ENCODE results near the gene KLHL41.
"Not testable (repeated sequence)": the region's sequence is repeated elsewhere in the genome, so short reads cannot be mapped to it uniquely, and the experiment has no call there.

KLHL41 gene

DNA sequence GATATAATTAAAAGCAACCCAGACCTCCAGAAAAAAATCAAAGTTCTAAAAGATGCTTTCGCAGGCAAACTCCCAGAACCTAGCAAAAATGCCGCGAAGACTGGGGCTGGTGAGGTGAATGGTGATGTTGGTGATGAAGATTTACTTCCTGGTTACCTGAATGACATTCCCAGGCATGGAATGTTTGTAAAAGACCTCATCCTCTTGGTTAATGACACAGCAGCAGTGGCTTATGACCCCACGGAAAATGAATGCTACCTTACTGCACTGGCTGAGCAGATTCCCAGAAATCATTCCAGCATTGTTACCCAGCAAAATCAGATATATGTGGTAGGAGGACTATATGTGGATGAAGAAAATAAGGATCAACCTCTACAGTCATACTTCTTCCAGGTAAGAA is 994 bp downstream of the KLHL41 start:
- no peak for DNase-seq

DNA sequence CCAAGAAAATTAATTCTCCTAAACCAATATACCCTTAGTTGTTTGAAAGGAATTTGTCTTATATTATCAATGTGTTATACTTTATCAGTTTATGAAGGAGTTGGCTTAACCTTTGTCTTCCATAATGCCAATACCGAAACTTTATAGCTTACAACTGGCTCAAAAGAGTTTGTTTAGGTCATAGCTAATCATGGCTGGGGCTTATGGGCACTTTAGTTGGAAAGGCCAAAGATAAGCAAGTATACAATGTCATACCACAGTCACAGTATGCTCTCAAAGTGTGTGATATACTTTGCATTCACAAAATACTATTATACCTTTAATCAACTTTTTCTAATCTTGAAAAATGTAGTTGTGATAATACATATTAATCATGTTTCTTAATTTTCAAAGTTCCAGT is 2.3 kb downstream of the KLHL41 start:
- DNase-seq = no peak

DNA sequence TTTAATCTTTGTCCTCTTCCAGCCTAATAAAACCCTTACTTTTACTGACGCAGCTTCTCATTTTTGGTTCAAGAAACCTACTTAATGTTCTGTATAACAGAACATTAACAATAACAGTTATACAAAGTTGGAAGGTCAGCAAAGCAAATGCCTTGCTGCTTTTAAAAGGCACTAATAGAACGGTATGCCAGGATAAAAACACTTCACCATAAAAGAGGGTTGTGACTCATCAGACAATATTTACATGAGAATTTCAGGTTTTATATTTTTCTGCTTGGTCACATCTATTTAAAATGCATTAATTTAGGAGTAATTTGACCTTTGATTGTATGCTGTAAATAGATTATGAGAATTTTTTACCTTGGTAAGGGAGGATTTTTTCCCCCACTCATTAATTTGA is 3.0 kb downstream of the KLHL41 start:
- no peak for DNase-seq

DNA sequence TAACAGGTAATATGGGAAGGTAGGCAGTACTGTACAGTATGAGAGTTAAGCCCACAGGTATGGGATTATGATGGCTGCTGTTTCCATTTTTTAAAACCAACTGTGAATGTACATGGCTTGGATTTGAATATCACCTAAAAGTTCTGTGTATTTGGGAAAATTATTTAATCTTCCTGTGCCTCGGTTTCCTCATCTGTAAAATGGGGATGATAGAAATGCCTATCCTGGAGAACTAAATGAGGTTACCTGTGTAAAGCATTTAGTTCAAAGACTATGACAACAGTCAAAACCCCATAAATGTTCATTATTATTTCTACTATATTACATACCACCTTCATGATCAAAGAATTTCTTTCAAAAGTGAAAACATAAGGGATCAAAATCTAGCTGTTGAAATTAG is 3.6 kb downstream of the KLHL41 start:
- no peak for DNase-seq

DNA sequence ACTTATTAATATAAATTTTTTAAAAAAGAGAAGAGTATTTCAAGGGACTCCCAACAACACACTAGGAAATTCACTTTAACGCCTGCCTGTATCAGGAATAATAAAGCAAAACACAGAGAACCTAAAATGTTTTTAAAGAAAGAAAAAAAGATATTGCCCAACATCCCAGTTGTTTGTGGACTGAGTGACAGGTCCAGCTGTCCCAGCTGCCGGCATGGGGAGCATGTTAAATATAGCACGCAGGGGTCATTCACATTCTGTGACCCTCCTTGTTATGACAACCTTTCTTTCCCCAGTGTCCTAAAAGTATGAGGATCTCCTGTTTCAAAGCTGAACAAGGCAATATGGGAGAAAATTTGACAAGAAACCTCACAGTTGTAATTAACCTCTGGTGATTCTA is 4.4 kb downstream of the KLHL41 start:
- no peak for DNase-seq

DNA sequence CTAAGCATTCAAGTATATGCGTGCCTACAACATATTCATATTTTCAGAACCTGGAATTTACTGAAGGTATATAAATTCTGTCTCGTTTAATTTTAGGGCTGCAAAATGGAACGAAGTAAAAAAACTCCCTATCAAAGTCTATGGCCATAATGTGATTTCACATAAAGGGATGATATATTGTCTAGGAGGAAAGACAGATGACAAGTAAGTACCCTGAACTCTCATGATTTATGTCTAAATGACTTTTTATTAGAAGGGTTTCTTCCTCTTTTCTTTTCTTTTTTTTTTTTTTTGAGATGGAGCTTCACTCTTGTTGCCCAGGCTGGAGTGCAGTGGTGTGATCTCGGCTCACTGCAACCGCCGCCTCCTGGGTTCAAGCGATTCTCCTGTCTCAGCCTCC is 5.3 kb downstream of the KLHL41 start:
- DNase-seq = not testable (repeated sequence)

DNA sequence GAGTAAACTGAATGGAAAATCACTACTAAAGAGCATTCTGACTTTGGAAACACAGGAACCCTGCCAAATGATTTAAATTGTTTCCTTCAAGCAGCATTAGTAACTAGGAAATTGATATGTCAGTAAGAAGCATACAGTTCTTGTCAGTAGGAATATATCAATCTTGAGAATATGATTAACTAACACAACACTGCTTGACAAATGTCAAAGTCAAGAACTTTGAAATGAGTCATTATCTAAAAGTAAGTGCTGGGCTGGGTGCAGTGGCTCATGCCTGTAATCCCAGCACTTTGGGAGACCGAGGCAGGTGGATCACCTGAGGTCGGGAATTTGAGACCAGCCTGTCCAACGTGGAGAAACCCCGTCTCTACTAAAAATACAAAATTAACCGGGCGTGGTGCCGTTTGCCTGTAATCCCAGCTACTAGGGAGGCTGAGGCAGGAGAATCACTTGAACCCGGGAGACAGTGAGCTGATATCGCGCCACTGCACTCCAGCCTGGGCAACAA is 7.0 kb downstream of the KLHL41 start:
- not testable (repeated sequence) for DNase-seq

DNA sequence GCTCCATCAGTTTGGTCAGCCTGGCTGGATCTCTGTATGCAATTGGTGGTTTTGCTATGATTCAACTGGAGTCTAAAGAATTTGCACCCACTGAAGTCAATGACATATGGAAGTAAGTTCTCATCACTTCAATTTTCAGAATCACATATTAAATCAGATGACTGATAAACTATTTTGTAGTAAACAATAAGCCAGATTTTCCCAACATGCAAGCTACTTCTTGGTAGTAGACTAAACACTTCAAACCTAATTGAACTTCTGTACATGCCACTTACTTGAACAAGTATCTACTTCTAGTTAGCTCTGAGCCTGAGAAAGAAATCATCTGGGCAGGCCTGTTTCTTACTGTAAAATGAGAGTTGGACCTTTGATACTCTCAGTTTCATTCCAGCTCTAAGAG is 11.4 kb downstream of the KLHL41 start:
- no peak for DNase-seq

DNA sequence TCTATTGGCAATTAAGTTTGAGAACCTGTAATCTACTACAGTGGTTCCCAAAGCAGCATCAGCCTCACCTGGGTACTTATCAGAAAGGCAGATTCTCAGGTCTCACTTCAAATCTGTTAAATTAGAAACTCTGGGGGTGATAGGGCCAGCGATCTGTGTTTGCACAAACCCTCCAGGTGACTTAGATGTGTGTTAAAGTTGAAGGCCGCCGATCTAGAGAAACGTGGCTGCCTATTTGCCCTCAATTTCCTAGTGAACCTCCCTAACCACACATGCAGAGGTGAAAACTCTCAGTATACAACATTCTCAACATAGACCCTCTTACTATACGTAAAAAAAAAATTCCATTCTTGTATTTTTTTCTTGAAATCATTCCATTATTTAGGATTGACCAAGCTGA is 14.2 kb downstream of the KLHL41 start:
- no peak for DNase-seq

DNA sequence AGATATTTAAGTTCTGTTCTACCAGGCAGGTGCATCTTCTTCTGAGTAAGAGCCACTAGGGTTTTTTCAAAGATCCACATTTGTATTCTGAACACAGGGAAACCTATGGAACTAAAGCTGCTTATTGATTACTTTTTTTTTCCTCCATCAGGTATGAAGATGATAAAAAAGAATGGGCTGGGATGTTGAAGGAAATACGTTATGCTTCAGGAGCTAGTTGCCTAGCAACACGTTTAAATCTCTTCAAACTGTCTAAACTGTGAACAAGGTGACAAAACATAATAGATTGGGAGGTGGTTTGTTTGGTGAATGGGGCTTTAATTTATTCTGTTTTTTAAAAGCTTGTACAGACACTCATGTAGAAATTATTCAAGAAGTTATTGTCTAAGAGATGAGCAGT is 15.9 kb downstream of the KLHL41 start:
- no peak for DNase-seq

DNA sequence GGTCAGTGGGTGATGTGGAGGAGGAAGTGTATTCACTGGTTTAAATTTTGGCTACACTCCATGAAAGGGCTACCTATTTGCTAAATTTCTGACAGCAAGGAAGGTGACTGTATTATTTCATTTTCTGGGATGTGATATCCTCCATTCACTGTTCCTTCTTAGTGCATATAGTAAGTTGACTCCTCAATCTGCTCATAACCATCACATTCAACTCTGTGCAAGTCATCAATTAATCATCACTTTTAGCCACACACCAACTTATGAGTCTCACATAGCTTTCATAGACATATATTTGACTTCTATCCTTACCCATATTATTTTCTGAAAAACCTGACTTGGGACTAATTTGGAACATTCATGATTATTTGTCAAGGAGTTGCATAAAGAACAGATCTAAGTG is 16.9 kb downstream of the KLHL41 start:
- DNase-seq = no peak

DNA sequence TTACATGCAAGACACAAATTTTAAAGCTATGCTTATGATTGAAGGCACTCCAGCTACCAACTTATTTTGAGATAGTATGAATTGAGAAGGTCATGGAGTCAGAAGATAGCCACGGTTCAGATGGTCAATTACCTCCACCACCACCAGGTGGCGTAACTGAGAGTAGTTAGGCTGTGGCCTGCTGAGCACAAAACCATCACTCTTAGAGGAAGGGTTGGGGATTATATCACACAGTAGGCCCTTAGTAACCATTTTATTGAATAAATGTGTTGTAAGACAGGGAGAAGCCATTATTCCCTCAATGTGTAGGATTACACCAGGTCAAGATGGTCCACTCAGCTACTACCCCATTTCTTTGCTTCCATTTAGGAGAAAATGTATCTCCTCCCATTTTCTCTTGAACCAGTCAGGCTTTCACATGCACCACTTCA is 18.8 kb downstream of the KLHL41 start:
- DNase-seq = peak; percentile 37

DNA sequence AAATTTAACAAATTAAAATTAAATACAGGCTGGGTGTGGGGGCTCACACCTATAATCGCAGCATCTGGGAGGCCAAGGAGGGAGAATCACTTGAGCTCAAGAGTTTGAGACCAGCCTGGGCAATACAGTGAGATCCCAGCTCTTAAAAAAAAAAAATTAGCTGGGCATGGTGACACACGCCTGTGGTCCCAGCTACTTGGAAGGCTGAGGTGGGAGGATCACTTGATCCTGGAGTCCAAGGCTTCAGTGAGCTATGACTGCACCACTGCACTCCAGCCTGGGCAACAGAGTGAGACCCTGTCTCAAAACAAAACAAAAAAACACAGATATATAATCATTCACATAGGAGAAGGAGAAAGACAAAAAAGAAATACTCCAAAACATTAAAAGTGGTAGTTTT is 30.0 kb downstream of the KLHL41 start:
- DNase-seq = not testable (repeated sequence)

DNA sequence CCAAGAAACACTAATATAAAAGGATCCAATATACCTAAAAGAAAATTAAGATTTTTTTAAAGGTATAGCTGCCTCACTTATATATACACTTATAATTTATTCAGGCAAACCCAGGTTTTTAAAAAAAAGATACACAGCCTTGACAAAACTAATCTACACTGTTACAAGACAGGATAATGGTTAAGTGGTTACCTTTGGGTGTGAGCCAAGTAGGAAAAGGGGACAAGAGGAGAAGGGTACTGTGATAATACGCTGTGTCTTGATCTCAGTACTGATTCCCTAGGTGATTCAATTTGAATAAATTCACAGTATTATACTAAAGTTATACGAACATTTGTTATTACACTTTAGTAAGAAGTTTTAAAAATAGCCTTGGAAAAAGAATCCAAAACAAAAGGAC is 30.6 kb downstream of the KLHL41 start:
- DNase-seq = no peak

DNA sequence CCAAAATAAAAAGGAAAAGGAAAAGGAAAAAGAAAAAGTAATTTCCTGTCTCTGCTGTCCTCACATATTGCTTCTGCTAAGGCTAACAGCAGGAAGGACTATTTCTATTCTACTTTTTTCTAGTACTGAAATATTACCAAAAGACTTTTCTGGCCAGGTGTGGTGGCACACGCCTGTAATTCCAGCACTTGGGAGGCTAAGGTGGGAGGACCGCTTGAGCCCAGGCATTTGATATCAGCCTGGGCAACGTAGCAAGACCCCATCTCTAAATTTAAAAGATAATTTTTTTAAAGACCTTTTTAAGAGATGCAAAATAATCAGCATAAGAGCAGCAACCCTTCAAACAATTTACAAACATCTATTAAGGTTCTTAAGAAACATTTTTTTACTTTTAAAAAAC is 32.9 kb downstream of the KLHL41 start:
- DNase-seq = no peak

DNA sequence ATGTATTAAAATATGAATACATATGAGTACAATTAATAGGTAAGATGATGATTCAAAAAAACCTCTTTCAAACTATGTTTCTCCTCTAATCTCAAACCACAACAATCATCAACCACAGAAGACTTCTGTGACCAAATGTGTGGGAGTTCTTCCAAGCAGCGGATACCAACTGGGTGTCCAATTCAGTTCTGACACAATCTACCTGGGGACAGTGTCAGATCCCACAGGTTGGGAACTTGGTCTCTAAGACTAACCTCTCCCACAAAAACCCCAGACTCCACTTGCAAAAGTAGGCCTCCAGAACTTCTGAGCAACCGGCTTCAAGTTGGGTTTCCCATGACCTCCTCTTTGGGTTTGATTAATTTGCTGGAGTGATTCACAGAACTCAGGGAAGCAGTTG is 37.3 kb downstream of the KLHL41 start:
- DNase-seq = no peak

DNA sequence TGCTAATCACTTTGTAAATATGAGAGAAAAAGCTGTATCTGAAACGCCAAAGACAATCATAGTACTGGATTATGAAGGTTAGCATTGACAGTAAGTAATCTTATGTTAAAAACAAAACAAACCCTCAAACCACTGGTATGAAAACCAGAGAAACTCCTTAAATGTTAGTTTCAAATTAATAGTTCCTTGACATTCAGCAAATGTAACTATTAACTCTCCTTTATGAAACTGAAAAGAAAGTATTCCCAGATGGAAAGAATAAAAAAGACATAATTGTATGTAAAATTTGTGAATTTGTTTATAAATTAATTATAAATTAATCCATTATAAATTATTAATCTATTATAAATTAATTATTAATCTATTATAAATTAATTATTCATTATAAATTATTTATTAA is 51.9 kb downstream of the KLHL41 start:
- DNase-seq = no peak

DNA sequence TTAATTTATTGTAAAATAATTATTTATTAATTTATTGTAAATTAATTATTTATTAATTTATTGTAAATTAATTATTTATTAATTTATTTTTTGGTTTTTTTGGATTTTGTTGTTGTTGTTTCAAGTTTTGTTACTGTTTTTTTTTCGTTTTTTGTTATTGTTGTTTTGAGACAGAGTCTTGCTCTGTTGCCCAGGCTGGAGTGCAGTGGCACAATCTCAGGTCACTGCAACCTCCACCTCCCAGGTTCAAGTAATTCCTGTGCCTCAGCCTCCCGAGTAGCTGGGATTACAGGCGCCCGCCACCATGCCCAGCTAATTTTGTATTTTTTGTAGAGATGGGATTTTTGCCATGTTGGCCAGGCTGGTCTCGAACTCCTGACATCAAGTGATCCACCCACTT is 52.6 kb downstream of the KLHL41 start:
- DNase-seq = not testable (repeated sequence)

DNA sequence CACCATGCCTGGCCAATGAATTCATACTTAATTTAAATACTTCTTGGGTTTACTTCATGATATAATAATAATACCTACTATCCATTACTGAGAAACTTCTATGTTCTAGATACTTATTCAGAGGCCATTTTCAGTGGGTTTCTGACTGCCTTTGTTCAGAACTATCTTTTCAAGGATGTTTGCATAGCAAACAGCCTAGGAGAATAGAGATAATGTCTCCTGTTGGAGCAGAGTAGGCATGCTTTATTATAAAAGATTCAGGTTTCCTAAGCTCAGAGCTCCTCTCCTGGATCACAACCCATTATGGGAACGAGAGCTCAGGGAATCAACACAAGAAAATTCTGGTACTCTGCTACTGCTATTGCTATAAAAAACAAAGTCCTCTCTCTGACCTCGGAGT is 53.0 kb downstream of the KLHL41 start:
- DNase-seq = no peak

DNA sequence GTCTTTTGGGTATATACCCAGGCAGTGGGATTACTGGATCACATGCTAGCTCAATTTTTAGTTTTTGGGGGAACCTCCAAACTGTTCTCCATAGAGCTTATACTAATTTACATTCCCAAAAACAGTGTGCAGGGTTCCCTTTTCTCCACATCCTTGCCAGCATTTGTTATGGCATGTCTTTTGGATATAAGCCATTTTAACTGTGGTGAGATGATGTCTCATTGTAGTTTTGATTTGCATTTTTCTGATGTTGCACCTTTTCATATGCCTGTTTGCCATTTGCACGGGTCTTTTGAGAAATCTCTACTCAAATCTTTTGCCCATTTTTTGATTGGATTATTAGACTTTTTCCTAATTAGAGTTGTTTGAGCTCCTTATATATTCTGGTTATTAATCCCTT is 56.2 kb downstream of the KLHL41 start:
- DNase-seq = no peak

DNA sequence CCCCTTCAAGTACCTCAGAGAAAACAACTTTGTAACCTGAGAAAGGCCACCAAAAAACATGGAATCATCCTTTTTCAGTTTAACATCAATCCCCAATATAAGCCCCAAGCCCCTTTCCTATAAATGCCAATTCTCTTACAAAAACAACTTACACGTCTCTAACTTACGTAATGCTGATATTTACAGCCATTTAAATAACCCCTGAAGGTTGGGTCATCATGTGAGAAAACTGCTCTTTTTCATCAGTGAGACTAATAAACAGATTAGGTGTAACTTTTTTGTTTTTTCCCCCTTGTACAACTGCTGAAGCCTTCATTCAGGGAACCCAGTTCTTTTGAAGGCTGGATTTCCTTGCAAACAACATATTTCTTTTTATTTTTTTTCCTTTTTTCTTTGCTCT is 60.4 kb downstream of the KLHL41 start:
- no peak for DNase-seq

DNA sequence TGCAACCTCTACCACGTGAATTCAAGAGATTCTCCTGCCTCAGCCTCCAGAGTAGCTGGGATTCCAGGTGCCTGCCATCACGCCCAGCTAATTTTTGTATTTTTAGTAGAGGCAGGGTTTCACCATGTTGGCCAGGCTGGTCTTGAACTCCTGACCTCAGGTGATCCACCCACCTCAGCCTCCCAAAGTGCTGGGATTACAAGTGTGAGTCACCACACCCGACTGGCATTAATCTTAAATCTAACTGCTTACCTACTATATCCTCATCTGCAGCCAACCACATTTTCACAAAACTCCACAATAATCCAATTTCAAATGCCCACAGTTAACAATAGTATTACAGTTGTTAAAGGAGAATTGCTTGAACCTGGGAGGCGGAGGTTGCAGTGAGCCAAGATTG is 61.2 kb downstream of the KLHL41 start:
- DNase-seq = not testable (repeated sequence)

DNA sequence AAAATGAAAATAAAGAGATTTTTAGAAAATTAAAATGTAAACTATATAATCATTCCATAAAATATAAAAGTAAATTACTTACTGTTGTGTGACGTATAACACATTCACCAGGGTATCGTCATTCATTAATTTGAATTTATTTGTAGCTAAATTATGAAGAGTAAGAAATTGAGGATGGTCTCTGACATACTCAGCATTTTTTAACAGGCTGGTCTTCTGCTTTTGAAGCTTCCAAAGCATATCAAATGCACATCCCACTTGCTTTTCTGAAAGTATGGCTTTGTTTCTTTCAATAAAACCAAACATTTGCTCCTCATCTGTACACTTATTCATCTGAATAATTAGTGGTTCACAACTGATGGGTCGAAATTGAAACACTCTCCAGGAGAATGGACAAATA is 62.1 kb downstream of the KLHL41 start:
- no peak for DNase-seq

DNA sequence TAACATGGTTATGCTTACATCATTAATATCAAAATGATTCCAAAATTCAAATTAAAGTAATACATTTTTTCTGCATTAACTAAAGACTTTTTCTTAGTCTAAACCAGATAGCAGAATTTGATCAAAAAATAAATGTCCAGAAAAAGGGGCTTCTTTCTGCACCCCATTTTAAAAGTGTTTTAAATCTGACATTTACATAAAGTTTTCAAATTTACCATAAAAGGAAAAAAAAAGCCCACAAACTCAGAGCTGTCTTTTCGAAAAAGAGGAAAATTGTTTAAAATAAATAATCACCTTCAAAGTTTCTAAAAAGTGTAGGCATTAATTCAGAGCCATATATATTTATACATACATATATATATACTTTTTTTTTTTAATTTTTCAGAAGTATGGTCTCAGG is 62.7 kb downstream of the KLHL41 start:
- no peak for DNase-seq

DNA sequence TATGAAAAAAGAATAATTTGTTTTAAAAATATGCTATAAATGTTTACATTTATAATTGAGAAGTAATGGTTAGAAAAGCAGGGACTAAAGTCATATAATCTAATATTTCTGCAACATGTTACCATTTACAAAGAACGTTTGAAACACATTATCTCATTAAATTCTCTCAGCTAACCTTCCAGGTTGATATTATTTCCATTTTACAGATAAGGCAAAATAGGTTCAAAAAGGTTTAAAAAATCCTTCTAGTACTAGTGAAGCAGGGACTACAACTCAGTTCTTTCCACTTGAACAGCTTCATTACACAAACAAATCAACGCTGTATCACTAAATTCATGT is 63.3 kb downstream of the KLHL41 start:
- DNase-seq = no peak

Measured in NK-92 treated with Interleukin-12 subunit alpha and Interleukin-12 subunit beta, amount 100 ng/mL, for 24 hours (cell line).